Measurements from ENCODE around the gene TGFA.

DNA sequence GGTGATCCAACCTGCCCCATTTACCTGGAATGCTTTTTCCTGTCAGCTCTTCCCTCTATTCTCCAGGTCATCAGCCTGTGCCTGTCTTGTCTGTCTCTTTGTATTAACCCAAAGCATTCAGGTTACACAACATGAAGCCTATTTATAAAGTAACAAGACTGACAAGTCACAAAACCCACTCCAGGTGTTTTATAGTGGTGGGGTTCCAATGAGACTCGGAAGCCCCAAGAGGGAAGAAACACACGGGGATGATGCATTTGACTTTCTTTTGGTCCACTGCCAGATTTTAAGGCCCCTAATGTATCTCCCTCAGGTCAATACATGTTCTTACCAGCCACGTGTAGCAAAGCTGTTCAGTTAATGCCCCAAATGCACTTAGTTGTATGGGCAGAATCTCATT lies 27.5 kb downstream of the TGFA start:
- no peak for TF ChIP-seq EZH2phosphoT487 (IDR thresholded peaks at IDR 0.05; ENCODE audit: borderline replicate concordance, low read depth, low read length)
- TF ChIP-seq, protein P1, sequence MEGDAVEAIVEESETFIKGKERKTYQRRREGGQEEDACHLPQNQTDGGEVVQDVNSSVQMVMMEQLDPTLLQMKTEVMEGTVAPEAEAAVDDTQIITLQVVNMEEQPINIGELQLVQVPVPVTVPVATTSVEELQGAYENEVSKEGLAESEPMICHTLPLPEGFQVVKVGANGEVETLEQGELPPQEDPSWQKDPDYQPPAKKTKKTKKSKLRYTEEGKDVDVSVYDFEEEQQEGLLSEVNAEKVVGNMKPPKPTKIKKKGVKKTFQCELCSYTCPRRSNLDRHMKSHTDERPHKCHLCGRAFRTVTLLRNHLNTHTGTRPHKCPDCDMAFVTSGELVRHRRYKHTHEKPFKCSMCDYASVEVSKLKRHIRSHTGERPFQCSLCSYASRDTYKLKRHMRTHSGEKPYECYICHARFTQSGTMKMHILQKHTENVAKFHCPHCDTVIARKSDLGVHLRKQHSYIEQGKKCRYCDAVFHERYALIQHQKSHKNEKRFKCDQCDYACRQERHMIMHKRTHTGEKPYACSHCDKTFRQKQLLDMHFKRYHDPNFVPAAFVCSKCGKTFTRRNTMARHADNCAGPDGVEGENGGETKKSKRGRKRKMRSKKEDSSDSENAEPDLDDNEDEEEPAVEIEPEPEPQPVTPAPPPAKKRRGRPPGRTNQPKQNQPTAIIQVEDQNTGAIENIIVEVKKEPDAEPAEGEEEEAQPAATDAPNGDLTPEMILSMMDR (conservative IDR thresholded peaks at IDR 0.05; ENCODE audit: low read length), result no peak
